ENCODE data around the gene ACSM4. TPM values are rescaled to one million over a fixed set of nuclear protein-coding genes. Genes with fewer than 3 reads are reported as not detected.
A peak's percentile ranks its signal among the peaks of the same experiment; 100 is the strongest.

ACSM4 gene
- total and polyA plus RNA-seq, 4 experiments from 2014 or later = not detected

GRCh38 chr12:7374423-7375144 is 70.7 kb downstream of the ACSM4 start:
- Histone ChIP-seq H3K27me3 (ENCODE audit: insufficient read depth, low read length) (no peaks in the 10 kb centered on the region), H3K9me3 (ENCODE audit: control insufficient read depth in 1 of 2, low read length in 2 of 2) (no peaks in the 10 kb centered on the region), H3K4me1 (ENCODE audit: insufficient read depth, low read length) (no peaks in the 10 kb centered on the region), H3K4me3 (ENCODE audit: low read length in 2 of 2) (no peak overlapping the region), H3K36me3 (ENCODE audit: insufficient read depth, low read length) (no peaks in the 10 kb centered on the region), H3K27ac (ENCODE audit: low read depth, low read length) (no peak overlapping the region)
- no peaks in the 10 kb centered on the region for H3K36me3 Mint-ChIP-seq
- no peak overlapping the region for H3K27ac Mint-ChIP-seq
- H3K27me3 Mint-ChIP-seq = peaks cover 0 to 12% of the 10 kb centered on the region in 2 donors
- peaks cover 0 to 6% (median 2%) of the 10 kb centered on the region in 8 donors for H3K9me3 Mint-ChIP-seq
- H3K4me1 Mint-ChIP-seq = peaks cover 0 to 2% (median 0%) of the 10 kb centered on the region in 4 donors
- DNase-seq = no peak
- CTCF ChIA-PET (ENCODE audit: partially characterized antibody) = no interaction called here
- POLR2A ChIA-PET (ENCODE audit: partially characterized antibody) = no interaction called here
- no peak overlapping the region for H3K4me3 Mint-ChIP-seq
- intact Hi-C loops (cut with micrococcal nuclease) = no loop called here

- Mint-ChIP-seq H3K9me3 (peaks cover 0 to 4% (median 3%) of the 10 kb centered on the region in 8 donors), H3K4me3 (no peak overlapping the region), H3K27ac (peak overlapping the region in 1 of 7 donors; percentile 38), H3K4me1 (peaks cover 0 to 2% (median 0%) of the 10 kb centered on the region in 4 donors), H3K27me3 (peaks cover 2 to 14% of the 10 kb centered on the region in 2 donors), H3K36me3 (no peaks in the 10 kb centered on the region)
- intact Hi-C loops (cut with micrococcal nuclease) = no loop called here
- DNase-seq = no peak
- ChIA-PET POLR2A (ENCODE audit: partially characterized antibody) (no interaction called here), CTCF (ENCODE audit: partially characterized antibody) (no interaction called here)
- H3K27me3 ChIP-seq (ENCODE audit: insufficient read depth, low read length) = no peaks in the 10 kb centered on the region
- no peaks in the 10 kb centered on the region for H3K9me3 ChIP-seq (ENCODE audit: control insufficient read depth in 1 of 2, low read length in 2 of 2)
- no peak overlapping the region for H3K27ac ChIP-seq (ENCODE audit: low read depth, low read length)
- H3K36me3 ChIP-seq (ENCODE audit: insufficient read depth, low read length) = no peaks in the 10 kb centered on the region
- no peaks in the 10 kb centered on the region for H3K4me1 ChIP-seq (ENCODE audit: insufficient read depth, low read length)
- H3K4me3 ChIP-seq (ENCODE audit: low read length in 2 of 2) = no peak overlapping the region
Measured at GRCh38 chr12:7375145-7375543, 71.3 kb downstream of the ACSM4 start.

GRCh38 chr12:7376196-7376595 is 72.3 kb downstream of the ACSM4 start:
- Mint-ChIP-seq H3K27me3 (peaks cover 6 to 14% of the 10 kb centered on the region in 2 donors), H3K4me1 (peaks cover 0 to 2% (median 0%) of the 10 kb centered on the region in 4 donors), H3K4me3 (no peak overlapping the region), H3K9me3 (peaks cover 0 to 3% (median 0%) of the 10 kb centered on the region in 8 donors), H3K36me3 (no peaks in the 10 kb centered on the region), H3K27ac (no peak overlapping the region)
- H3K4me1 ChIP-seq (ENCODE audit: insufficient read depth, low read length) = no peaks in the 10 kb centered on the region
- intact Hi-C loops (cut with micrococcal nuclease) = no loop called here
- H3K27ac ChIP-seq (ENCODE audit: low read depth, low read length) = no peak overlapping the region
- DNase-seq = no peak
- H3K4me3 ChIP-seq (ENCODE audit: low read length in 2 of 2) = no peak overlapping the region
- POLR2A ChIA-PET (ENCODE audit: partially characterized antibody) = no interaction called here
- H3K27me3 ChIP-seq (ENCODE audit: insufficient read depth, low read length) = no peaks in the 10 kb centered on the region
- no peaks in the 10 kb centered on the region for H3K36me3 ChIP-seq (ENCODE audit: insufficient read depth, low read length)
- CTCF ChIA-PET (ENCODE audit: partially characterized antibody) = no interaction called here
- H3K9me3 ChIP-seq (ENCODE audit: control insufficient read depth in 1 of 2, low read length in 2 of 2) = no peaks in the 10 kb centered on the region

Other genes with a start within 250 kb of the ACSM4 start
- gene C1S, start 243.4 kb upstream of the ACSM4 start, total RNA-seq = 1 to 10 TPM; 1.3 to 2.6 TPM
- gene C1S, start 243.4 kb upstream of the ACSM4 start, polyA plus RNA-seq = not detected
- gene C1R, start 211.6 kb upstream of the ACSM4 start, total RNA-seq = 1 to 10 TPM in 1 of 2 experiments, under 1 TPM in 1; 0.86 to 2.3 TPM
- gene C1R, start 211.6 kb upstream of the ACSM4 start, polyA plus RNA-seq = under 1 TPM; 0.44 to 0.53 TPM
- gene C1RL, start 194.9 kb upstream of the ACSM4 start, total RNA-seq = 10 to 100 TPM; 30.7 to 33.6 TPM
- gene C1RL, start 194.9 kb upstream of the ACSM4 start, polyA plus RNA-seq = 1 to 10 TPM; 4.9 to 9.6 TPM
- 1 to 10 TPM; 1.2 to 1.3 TPM for gene RBP5, start 175.2 kb upstream of the ACSM4 start, total RNA-seq
- gene RBP5, start 175.2 kb upstream of the ACSM4 start, polyA plus RNA-seq = not detected
- 10 to 100 TPM; 50.7 to 58.5 TPM for gene CLSTN3, start 173.7 kb upstream of the ACSM4 start, total RNA-seq
- gene CLSTN3, start 173.7 kb upstream of the ACSM4 start, polyA plus RNA-seq = 1 to 10 TPM; 6.7 to 7.5 TPM
- 10 to 100 TPM; 27.7 to 28.9 TPM for gene PEX5, start 114.4 kb upstream of the ACSM4 start, total RNA-seq
- 10 to 100 TPM; 10.8 to 15.2 TPM for gene PEX5, start 114.4 kb upstream of the ACSM4 start, polyA plus RNA-seq
- 1 to 10 TPM in 1 of 2 experiments, under 1 TPM in 1; 0.69 to 1.1 TPM for gene CD163L1, start 140.1 kb downstream of the ACSM4 start, total RNA-seq
- gene CD163L1, start 140.1 kb downstream of the ACSM4 start, polyA plus RNA-seq = not detected
- 10 to 100 TPM in 1 of 2 experiments, 1 to 10 TPM in 1; 5.9 to 10.0 TPM for gene CD163, start 199.7 kb downstream of the ACSM4 start, total RNA-seq
- gene CD163, start 199.7 kb downstream of the ACSM4 start, polyA plus RNA-seq = not detected

All from CD4-positive, alpha-beta memory T cell (primary cell).